Calu3 (cell line): ENCODE results near the gene MLXIPL. TPM values are rescaled to one million over a fixed set of nuclear protein-coding genes. Genes with fewer than 3 reads are reported as not detected.

Source experiments
- BruUV-seq: library from RNA; stranded (reverse); fragments of 400-500 nt; replicated peaks from 2 replicates; lab custom pipeline; 2021; lab: Mats Ljungman, UMichigan
- CTCF ChIA-PET: fragments of 300-600 bp; sonication (Branson Sonifier 250); formaldehyde crosslinking; loops from one replicate; lab custom pipeline; 2022; ENCODE audit warnings: antibody characterized with exemption; lab: Charles Lee
- DNase-seq: peaks from one replicate; pipeline ENCODE4 v3.0.0; 2022
- H3K27ac Mint-ChIP-seq: one replicate; pipeline ENCODE4 v1.8.0; 2022; ENCODE audit warnings: mixed read lengths; ENCODE audit not compliant: unreplicated experiment
- H3K27me3 Mint-ChIP-seq: one replicate; pipeline ENCODE4 v1.8.0; 2022; ENCODE audit warnings: mixed read lengths; ENCODE audit not compliant: unreplicated experiment
- H3K36me3 Mint-ChIP-seq: one replicate; pipeline ENCODE4 v1.8.0; 2022; ENCODE audit warnings: mild to moderate bottlenecking, moderate library complexity, mixed read lengths; ENCODE audit not compliant: insufficient read depth, unreplicated experiment
- H3K4me1 Mint-ChIP-seq: one replicate; pipeline ENCODE4 v1.8.0; 2022; ENCODE audit warnings: mild to moderate bottlenecking, low read depth, mixed read lengths; ENCODE audit not compliant: unreplicated experiment
- H3K4me3 Mint-ChIP-seq: one replicate; pipeline ENCODE4 v1.8.0; 2022; ENCODE audit warnings: mild to moderate bottlenecking, low read depth, moderate library complexity, mixed read lengths; ENCODE audit not compliant: unreplicated experiment
- H3K9me3 Mint-ChIP-seq: one replicate; pipeline ENCODE4 v1.8.0; 2022; ENCODE audit warnings: low read depth, mixed read lengths; ENCODE audit not compliant: unreplicated experiment
- CTCF ChIP-seq: fragments of 200-600 bp; IDR thresholded peaks from one replicate; pipeline ENCODE4 v1.8.0; 2022; ENCODE audit warnings: antibody characterized with exemption; ENCODE audit not compliant: unreplicated experiment
- intact Hi-C: fragments of 100-400 bp; cut with micrococcal nuclease; formaldehyde crosslinking; loops from one replicate; pipeline ENCODE4 v1.10.0; 2022; ENCODE audit not compliant: unreplicated experiment
- total RNA-seq: library from RNA; stranded (reverse); gene quantifications from 2 replicates; pipeline ENCODE4 v1.2.3, GENCODE V29; 2022

Gene MLXIPL
- total RNA-seq, 1 experiment from 2014 or later, result 1.1 TPM

GRCh38 chr7:73572767-73573186 is 51.5 kb downstream of the MLXIPL start:
- intact Hi-C loops, result no loop called here
- BruUV-seq, result no TSS peak
- no peak for DNase-seq
- no peak overlapping the region for H3K27ac Mint-ChIP-seq
- H3K4me3 Mint-ChIP-seq, result no peak overlapping the region
- CTCF ChIA-PET, result no interaction called here
- H3K4me1 Mint-ChIP-seq, result no peaks in the 10 kb centered on the region
- peaks cover 55% of the 10 kb centered on the region for H3K36me3 Mint-ChIP-seq
- TF ChIP-seq CTCF, result no peak
- H3K9me3 Mint-ChIP-seq, result no peaks in the 10 kb centered on the region
- no peaks in the 10 kb centered on the region for H3K27me3 Mint-ChIP-seq

DNA sequence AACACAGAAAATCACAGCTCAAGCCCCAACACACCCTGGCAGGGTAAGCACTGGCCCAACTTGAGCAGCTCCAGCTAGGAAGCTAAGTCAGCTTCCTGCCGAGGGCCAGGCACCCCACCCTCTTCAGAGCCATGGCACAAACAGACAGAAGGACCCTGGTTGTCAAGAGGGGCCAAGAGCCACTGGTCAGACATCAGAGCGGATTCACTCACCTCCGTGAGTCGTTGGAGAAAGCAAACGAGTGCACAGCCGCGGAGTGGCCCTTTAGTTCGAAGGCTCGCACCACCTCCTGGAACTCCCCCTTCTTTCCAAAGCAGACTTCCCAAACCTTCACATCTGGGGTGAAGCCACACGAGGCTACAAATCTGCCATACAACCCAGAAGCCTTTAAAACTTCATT is 53.3 kb downstream of the MLXIPL start:
- no TSS peak for BruUV-seq
- Mint-ChIP-seq H3K4me3 (no peak overlapping the region), H3K27ac (no peak overlapping the region), H3K9me3 (no peaks in the 10 kb centered on the region), H3K27me3 (no peaks in the 10 kb centered on the region), H3K4me1 (no peaks in the 10 kb centered on the region), H3K36me3 (peaks cover 45% of the 10 kb centered on the region)
- DNase-seq, result no peak
- no peak for TF ChIP-seq CTCF
- CTCF ChIA-PET, result no interaction called here
- intact Hi-C loops, result no loop called here

GRCh38 chr7:73570521-73570920 is 53.8 kb downstream of the MLXIPL start:
- Mint-ChIP-seq H3K36me3 (peaks cover 44% of the 10 kb centered on the region), H3K9me3 (no peaks in the 10 kb centered on the region)

GRCh38 chr7:73569042-73569608 is 55.2 kb downstream of the MLXIPL start:
- H3K36me3 Mint-ChIP-seq, result peaks cover 33% of the 10 kb centered on the region
- no peak overlapping the region for H3K4me3 Mint-ChIP-seq
- H3K27me3 Mint-ChIP-seq, result no peaks in the 10 kb centered on the region
- no peak for DNase-seq
- H3K9me3 Mint-ChIP-seq, result no peaks in the 10 kb centered on the region
- intact Hi-C loops, result no loop called here
- no TSS peak for BruUV-seq
- no peak overlapping the region for H3K27ac Mint-ChIP-seq
- H3K4me1 Mint-ChIP-seq, result no peaks in the 10 kb centered on the region
- CTCF ChIA-PET, result no interaction called here
- TF ChIP-seq CTCF, result no peak

More at GRCh38 chr7:73570521-73570920, 53.8 kb downstream of the MLXIPL start:
- H3K27ac Mint-ChIP-seq, result no peak overlapping the region
- H3K27me3 Mint-ChIP-seq, result no peaks in the 10 kb centered on the region
- intact Hi-C loops, result no loop called here
- TF ChIP-seq CTCF, result no peak
- no TSS peak for BruUV-seq
- CTCF ChIA-PET, result no interaction called here
- DNase-seq, result no peak
- H3K4me1 Mint-ChIP-seq, result no peaks in the 10 kb centered on the region
- H3K4me3 Mint-ChIP-seq, result no peak overlapping the region
